Lower leg skin (tissue), 3 donors: ENCODE results near the gene RPL6.

Experiments used
- CTCF ChIP-seq, 3 donors: fragments of 450-650 bp; IDR thresholded peaks; one replicate each; pipeline ENCODE4 v1.5.1; 2016; ENCODE audit warnings: antibody characterized with exemption in 3 of 3, mild to moderate bottlenecking in 3 of 3, moderate library complexity in 2 of 3
- POLR2A ChIP-seq, 2 donors: fragments of 450-650 bp; IDR thresholded peaks; one replicate each; pipeline ENCODE4 v1.6.1; 2016 to 2017; ENCODE audit warnings: antibody characterized with exemption in 2 of 2, mild to moderate bottlenecking in 1 of 2, moderate library complexity in 1 of 2

GRCh38 chr12:112418608-112419296, 9.3 kb upstream of the RPL6 start, which contains the start of gene PTPN11:
- TF ChIP-seq CTCF (IDR thresholded peaks at IDR 0.05) (no peak), POLR2A (IDR thresholded peaks at IDR 0.05) (peak in 1 of 2 donors; percentile 81)
